ENCODE data around the gene PLXNB3.

The PLXNB3 gene

DNA sequence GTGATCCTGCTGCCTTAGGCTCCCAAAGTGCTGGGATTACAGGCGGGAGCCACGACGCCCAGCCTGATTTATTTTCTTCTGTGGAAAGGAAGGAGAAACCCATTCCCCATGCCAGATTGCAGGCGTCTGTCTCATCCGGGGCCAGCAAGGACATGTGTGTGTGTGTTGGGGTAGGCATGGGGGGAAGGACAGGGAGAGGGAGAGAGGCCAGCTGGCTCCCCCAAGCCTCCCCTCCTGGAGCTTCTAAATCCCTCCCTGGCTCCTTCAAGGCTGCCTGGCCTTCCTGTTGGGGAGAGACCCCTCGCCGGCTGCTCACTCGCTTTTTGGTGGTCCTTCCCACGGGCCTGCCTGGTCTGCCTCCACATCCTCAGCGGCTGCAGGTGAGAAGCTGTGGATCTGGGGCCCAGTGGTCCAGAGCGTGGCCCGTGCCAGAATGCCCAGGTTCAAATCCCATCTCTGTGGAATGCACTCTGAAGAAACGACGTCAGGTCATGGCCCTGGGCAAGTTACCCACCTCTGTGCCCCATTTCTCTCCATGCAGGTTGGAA is 1.3 kb upstream of the PLXNB3 start:
- DNase-seq = no peak

DNA sequence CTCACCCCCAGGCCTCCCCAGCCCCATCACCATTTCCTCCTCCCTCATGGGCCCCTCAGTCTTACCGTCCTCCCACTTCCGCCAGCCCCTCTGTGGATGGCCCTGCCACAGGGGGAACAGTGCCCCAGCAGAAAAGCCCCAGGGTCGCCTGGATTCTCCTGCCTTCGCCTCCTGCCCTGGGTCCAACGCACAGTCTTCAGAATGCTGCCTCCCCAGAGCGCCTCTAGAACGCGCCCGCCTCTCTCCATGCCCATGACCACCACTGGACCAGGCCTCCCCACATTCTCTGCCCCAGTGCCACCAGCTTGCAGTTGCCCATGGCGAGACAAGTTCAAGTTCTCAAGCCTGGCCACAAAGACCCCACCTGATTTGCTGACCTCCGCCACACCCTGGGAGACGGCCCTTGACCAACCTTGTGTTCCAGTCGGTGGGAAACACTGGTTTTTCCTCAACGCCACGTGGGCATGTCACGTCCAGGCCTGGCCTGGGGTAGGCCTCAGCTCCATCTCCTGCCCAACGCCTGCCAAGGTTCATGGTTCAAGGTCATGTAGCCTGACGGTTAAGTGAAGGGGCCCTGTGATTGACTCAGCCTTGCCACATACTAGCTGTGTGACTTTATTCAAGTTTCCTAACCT is 634 bp upstream of the PLXNB3 start:
- DNase-seq = no peak

GRCh38 chrX:153764786-153765137 is 713 bp downstream of the PLXNB3 start:
- DNase-seq = no peak

DNA sequence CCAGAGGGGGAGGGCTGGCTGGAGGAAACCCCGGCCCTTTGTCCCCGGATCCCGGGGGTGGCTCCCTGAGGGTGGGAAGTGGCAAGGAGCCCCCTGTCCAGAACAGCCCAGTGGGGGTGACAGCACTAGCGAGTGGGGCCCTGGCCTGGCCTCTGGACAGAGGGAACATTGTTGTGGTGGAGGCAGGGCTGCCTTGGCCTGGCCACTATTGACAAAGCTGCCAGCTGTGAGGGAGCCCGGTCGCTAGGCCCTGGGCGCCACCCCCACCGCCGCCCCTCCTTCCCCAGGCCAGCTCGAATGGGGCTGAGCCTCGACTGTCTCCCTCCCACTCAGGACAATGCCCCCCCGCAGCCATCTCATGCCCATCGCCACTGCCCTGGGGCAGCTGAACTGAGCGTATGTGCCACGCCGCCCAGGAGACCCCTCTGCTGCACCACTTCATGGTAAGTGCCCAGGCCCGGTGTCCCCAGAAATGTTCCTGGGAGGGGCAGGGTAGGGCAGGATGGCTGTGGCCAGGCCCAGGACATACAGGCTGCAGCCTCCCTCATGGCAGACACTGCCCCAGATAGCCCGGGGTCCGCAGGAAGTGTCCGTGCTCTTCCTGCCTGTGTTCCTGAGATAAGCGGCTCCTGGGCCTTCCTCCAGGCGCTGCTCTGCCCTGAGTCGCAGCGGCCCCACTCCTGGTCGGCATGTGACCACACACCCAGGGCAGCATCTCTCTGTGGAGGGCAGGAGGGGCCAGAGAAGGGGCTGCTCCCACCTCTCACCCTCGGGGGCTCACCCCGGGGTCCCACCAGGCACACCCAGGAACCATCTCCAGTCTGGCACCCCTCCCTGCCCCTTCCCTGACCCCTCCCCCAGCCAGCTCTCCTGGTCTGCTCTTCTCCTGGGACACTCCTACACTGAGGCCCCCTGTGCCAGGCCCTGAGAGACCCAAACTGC is 1.4 kb downstream of the PLXNB3 start:
- DNase-seq = no peak

- peak; percentile 70 for DNase-seq
Observed at GRCh38 chrX:153766098-153766817, 2.2 kb downstream of the PLXNB3 start.

- no peak for DNase-seq
Observed at GRCh38 chrX:153766871-153767673, 3.0 kb downstream of the PLXNB3 start.

- DNase-seq = no peak
Observed at GRCh38 chrX:153767674-153768055, 3.6 kb downstream of the PLXNB3 start.

DNA sequence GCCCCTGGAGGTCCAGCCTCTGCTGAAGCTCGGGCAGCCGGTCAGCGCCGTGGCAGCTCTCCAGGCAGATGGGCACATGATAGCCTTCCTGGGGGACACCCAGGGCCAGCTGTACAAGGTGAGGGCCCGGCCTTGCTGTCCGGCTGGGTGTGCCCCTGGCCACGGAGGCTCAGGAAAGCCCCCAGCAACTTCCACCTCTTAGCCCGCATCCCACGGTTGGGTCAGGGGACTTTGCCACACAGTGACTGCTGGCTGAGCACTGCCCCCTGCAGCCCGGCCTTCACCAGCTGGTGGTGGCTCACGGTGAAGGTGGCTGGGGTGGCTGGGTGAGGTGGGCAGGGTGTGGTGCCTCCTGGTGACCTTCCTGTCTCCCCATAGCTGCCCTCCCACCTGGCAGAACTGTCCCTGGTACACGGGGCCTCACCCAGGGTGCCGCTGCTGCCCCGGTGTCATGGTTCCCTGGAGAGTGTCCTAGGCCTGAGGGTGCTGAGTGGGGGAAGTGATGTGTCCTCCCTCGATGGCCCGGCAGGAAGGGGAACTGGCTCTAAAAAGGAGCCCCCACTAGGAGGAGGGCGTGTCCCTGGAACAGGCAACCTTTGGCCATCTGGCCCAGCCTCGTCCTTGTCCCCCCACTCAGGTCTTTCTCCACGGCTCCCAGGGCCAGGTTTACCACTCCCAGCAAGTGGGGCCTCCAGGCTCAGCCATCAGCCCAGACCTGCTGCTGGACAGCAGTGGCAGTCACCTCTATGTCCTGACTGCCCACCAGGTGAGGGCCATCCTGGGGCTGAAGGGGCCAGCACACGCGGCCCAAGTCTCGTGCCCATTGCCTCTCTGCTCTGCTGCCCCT is 4.5 kb downstream of the PLXNB3 start:
- DNase-seq = no peak

DNA sequence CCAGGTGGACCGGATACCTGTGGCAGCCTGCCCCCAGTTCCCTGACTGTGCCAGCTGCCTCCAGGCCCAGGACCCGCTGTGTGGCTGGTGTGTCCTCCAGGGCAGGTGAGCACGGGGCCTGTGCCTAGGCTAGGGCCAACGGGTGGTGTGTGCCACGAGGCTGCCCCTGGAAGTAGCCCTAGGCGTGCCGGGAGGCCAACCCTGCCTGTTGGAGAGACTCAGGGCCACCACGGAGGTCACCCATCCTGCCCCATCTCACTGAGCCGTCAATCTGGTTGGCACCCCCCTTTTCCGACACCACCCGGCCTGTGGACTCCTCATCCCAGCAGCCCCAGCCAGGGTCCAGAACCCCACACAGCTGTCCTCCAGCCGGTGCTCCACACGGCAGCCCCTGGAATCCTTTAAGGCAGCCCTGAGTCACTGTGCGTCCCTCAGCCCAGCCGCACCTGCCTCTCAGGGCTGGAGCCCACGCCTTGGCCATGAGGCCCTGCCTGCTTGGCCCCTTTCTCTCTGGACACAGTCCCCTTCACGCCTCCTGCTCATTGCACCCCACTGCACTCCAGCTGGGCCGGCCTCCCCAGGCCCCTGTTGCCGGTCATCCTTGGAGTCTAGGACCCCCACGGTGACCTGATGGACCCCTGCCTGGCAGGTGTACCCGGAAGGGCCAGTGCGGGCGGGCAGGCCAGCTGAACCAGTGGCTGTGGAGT is 5.3 kb downstream of the PLXNB3 start:
- DNase-seq = no peak

DNA sequence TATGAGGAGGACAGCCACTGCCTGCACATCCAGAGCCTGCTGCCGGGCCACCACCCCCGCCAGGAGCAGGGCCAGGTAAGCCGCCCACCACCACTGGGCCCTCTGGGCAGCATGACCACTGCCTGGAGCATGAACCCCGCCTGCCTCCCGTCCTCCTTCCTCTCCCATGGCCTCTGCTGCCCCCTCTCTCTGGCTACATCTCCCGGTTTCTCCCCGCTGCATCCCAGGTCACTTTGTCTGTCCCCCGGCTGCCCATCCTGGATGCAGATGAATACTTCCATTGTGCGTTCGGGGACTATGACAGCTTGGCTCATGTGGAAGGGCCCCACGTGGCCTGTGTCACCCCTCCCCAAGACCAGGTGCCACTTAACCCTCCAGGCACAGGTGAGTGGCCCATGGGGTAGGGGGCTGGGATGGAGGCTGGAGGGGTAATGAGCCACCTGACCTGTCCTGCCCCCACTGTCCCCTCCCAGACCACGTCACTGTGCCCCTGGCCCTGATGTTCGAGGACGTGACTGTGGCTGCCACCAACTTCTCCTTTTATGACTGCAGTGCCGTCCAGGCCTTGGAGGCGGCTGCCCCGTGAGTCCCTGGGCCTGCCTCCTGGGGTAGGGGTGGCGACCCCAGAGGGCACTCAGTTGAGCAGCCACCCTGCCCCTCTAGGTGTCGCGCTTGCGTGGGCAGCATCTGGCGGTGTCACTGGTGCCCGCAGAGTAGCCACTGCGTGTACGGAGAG is 6.0 kb downstream of the PLXNB3 start:
- no peak for DNase-seq

GRCh38 chrX:153770601-153771414 is 6.8 kb downstream of the PLXNB3 start:
- no peak for DNase-seq

DNA sequence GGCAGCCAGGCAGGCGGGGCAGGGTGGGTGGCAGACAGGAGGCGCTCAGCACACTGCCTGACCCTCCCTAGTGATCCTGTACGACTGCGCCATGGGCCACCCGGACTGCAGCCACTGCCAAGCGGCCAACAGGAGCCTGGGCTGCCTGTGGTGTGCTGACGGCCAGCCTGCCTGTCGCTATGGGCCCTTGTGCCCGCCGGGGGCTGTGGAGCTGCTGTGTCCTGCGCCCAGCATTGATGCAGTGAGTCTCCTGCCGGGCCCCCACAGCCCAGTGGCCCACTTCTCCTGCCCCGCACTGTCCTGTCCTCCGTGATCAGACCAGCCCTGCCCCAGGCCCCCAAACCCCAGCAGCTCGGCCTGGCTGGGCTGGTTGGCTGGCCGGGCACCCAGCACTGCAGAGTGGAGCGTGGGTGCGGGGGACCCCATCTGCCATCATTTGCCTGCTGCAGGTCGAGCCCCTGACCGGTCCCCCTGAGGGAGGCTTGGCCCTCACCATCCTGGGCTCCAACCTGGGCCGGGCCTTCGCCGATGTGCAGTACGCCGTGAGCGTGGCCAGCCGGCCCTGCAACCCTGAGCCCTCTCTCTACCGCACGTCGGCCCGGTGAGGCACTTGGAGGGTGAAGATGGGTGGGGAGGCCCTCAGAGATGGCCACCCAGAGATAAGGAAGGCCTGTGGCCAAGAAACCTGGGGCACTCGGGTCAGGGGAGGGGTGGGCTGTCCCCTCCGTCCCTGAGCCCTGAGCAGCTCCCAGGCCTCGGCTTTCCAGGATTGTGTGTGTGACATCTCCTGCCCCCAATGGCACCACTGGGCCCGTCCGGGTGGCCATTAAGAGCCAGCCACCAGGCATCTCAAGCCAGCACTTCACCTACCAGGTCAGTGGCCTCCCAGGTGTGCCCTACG is 7.6 kb downstream of the PLXNB3 start:
- no peak for DNase-seq

DNA sequence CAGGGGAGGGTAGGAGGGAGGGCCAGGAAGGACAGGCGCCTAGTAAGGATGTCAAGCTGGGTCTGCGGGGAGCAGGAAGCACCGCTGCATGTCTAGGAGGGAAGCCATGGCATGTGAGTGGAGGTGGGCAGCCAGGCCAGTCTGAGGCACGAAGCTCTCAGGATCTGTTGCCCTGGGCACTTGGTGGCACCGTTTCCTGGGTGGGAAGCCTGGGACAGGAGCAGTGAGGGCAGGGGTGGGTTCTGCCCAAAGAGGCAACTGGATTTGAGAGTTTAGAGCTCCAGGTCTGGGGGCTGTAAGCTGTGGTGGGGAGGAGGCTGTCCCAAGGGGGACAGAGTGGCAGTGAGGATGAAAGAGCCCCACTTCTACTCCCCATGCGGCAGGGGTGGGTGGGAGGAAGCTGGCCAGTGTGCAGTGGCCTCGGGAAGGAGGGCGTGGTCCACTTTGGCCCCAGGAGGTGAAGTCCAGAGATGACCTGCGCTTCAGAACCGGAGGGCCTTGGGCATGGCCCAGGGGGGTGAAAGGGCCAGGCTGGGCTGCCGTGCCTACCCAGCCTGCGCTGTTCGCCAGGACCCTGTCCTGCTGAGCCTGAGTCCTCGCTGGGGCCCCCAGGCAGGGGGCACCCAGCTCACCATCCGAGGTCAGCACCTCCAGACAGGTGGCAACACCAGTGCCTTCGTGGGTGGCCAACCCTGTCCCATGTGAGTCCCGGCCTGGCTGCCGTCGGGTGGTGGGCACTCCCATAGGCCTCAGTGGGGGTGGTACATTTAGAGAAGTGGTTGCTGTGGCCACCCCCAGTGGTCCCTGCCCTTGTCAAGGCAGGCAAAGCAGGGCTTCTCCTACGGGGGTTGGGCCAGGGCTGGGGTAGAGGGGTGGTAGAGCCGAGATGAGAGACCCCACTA is 8.5 kb downstream of the PLXNB3 start:
- DNase-seq = no peak

DNA sequence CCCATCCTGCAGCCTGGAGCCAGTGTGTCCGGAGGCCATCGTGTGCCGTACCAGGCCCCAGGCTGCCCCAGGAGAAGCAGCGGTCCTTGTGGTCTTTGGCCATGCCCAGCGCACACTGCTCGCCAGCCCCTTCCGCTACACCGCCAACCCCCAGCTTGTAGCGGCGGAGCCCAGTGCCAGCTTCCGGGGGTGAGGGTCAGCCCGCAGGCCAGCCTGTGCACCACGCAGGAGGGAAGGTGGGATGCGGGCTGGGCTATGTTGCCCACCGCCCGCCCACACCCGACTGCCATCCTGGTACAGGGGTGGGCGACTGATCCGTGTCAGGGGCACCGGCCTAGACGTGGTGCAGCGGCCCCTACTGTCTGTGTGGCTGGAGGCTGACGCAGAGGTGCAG is 9.2 kb downstream of the PLXNB3 start:
- DNase-seq = no peak

DNA sequence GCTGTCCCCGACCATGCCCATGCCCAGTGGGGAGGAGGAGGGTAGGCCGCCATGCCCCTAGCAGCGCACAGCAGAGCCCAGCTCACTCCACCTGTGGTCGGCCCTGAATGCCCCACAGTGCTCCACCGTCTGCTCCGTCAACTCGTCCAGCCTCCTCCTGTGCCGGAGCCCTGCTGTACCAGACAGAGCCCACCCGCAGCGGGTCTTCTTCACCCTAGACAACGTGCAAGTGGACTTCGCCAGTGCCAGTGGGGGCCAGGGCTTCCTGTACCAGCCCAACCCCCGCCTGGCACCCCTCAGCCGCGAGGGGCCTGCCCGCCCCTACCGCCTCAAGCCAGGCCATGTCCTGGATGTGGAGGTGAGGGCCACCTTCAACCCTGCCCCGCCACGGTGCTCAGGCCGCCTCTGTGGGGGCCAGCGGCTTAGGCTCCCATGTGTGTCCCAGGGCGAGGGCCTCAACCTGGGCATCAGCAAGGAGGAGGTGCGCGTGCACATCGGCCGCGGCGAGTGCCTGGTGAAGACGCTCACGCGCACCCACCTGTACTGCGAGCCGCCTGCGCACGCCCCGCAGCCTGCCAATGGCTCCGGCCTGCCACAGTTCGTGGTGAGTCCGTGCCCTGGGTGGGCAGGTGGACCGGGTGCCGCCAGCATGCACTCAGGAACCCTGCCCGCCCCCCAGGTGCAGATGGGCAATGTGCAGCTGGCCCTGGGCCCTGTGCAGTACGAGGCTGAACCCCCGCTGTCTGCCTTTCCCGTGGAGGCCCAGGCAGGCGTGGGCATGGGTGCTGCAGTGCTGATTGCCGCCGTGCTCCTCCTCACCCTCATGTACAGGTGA is 9.9 kb downstream of the PLXNB3 start:
- DNase-seq = no peak
